ENCODE data around the gene ADM5.

Gene ADM5

GRCh38 chr19:49658139-49658517, 31.3 kb upstream of the ADM5 start:
- DNase-seq (ENCODE audit: insufficient read length, low spot score) (no peak), FAIRE-seq (no peak)

- no peak for FAIRE-seq
- no peak for DNase-seq (ENCODE audit: insufficient read length, low spot score)
These were observed 30.6 kb upstream of the ADM5 start for GRCh38 chr19:49658566-49659442.

GRCh38 chr19:49660338-49660961, 28.9 kb upstream of the ADM5 start:
- no peak for DNase-seq (ENCODE audit: insufficient read length, low spot score)
- no peak for FAIRE-seq

- DNase-seq (ENCODE audit: insufficient read length, low spot score) (no peak), FAIRE-seq (no peak)
These were observed 27.4 kb upstream of the ADM5 start for GRCh38 chr19:49662011-49662410.

GRCh38 chr19:49663224-49663623, 26.2 kb upstream of the ADM5 start:
- FAIRE-seq (no peak), DNase-seq (ENCODE audit: insufficient read length, low spot score) (no peak)

- DNase-seq (ENCODE audit: insufficient read length, low spot score) (peak; percentile 81), FAIRE-seq (peak; percentile 78)
These were observed 25.0 kb upstream of the ADM5 start for GRCh38 chr19:49664171-49665035.

- DNase-seq (ENCODE audit: insufficient read length, low spot score) (no peak), FAIRE-seq (no peak)
These were observed 24.4 kb upstream of the ADM5 start for GRCh38 chr19:49665036-49665350.

GRCh38 chr19:49665351-49666119, 23.9 kb upstream of the ADM5 start, which contains the start of the genes BCL2L12 and IRF3:
BCL2L12 (plus strand) TSS chr19:49665933; CDS start chr19:49666693, 760 bp downstream.
IRF3 (minus strand) TSS chr19:49665857; CDS start chr19:49664838, 1,019 bp downstream.
- DNase-seq (ENCODE audit: insufficient read length, low spot score) = peak; percentile 92
- peak; percentile 79 for FAIRE-seq

GRCh38 chr19:49666120-49666444, 23.3 kb upstream of the ADM5 start:
- DNase-seq (ENCODE audit: insufficient read length, low spot score) (no peak), FAIRE-seq (no peak)

GRCh38 chr19:49667473-49667872, 21.9 kb upstream of the ADM5 start:
- FAIRE-seq = no peak
- DNase-seq (ENCODE audit: insufficient read length, low spot score) = no peak

- DNase-seq (ENCODE audit: insufficient read length, low spot score) (no peak), FAIRE-seq (no peak)
These were observed 19.9 kb upstream of the ADM5 start for GRCh38 chr19:49669516-49669915.

- peak; percentile 51 for FAIRE-seq
These were observed 17.1 kb upstream of the ADM5 start for GRCh38 chr19:49672131-49672919.

GRCh38 chr19:49676136-49676783, 13.1 kb upstream of the ADM5 start:
- FAIRE-seq = peak; percentile 9
- peak; percentile 97 for DNase-seq (ENCODE audit: insufficient read length, low spot score)

More at GRCh38 chr19:49672131-49672919, 17.1 kb upstream of the ADM5 start:
- DNase-seq (ENCODE audit: insufficient read length, low spot score) = peak; percentile 82

- peak; percentile 97 for DNase-seq (ENCODE audit: insufficient read length, low spot score)
- peak; percentile 95 for FAIRE-seq
These were observed 12.6 kb upstream of the ADM5 start for GRCh38 chr19:49676784-49677230.

- FAIRE-seq (no peak), DNase-seq (ENCODE audit: insufficient read length, low spot score) (no peak)
These were observed 12.0 kb upstream of the ADM5 start, which contains the start of gene PRMT1 for GRCh38 chr19:49677231-49677900. PRMT1 (plus strand) TSS chr19:49677271; CDS start chr19:49677281, 10 bp downstream.

- no peak for FAIRE-seq
- peak; percentile 75 for DNase-seq (ENCODE audit: insufficient read length, low spot score)
These were observed 11.3 kb upstream of the ADM5 start for GRCh38 chr19:49677901-49678674.

- FAIRE-seq (no peak), DNase-seq (ENCODE audit: insufficient read length, low spot score) (no peak)
These were observed 10.2 kb upstream of the ADM5 start for GRCh38 chr19:49678985-49679770.
